Measurements from ENCODE around the gene HERPUD2.
"Not testable (repeated sequence)": the region's sequence is repeated elsewhere in the genome, so short reads cannot be mapped to it uniquely, and the experiment has no call there.

Gene HERPUD2

GRCh38 chr7:35604595-35604994 is 90.3 kb downstream of the HERPUD2 start:
- no peak for DNase-seq

- DNase-seq, result no peak
Measured at GRCh38 chr7:35599645-35600044, 95.3 kb downstream of the HERPUD2 start.

GRCh38 chr7:35599061-35599460 is 95.9 kb downstream of the HERPUD2 start:
- DNase-seq, result no peak

- DNase-seq, result no peak
Measured at GRCh38 chr7:35596061-35596460, 98.9 kb downstream of the HERPUD2 start.

- DNase-seq, result no peak
Measured at GRCh38 chr7:35593899-35594298, 101.0 kb downstream of the HERPUD2 start.

- no peak for DNase-seq
Measured at GRCh38 chr7:35588647-35589046, 106.3 kb downstream of the HERPUD2 start.

- DNase-seq, result no peak
Measured at GRCh38 chr7:35584990-35585389, 109.9 kb downstream of the HERPUD2 start.

GRCh38 chr7:35584533-35584932 is 110.4 kb downstream of the HERPUD2 start:
- not testable (repeated sequence) for DNase-seq
